Left ventricle myocardium inferior (tissue), 1 donor: ENCODE data around the gene KCNMA1. TPM values are rescaled to one million over a fixed set of nuclear protein-coding genes. Genes with fewer than 3 reads are reported as not detected.

ENCODE experiments used
- DNase-seq: peaks from one replicate; pipeline ENCODE4 v3.0.0-alpha.2; 2020
- H3K27ac ChIP-seq: fragments of 200-600 bp; replicated peaks from 2 replicates; pipeline ENCODE4 v1.8.0; 2021
- H3K27me3 ChIP-seq: fragments of 200-600 bp; 2 replicates; pipeline ENCODE4 v1.8.0; 2021; ENCODE audit warnings: low read depth
- H3K36me3 ChIP-seq: fragments of 200-600 bp; 2 replicates; pipeline ENCODE4 v1.8.0; 2021
- H3K4me1 ChIP-seq: fragments of 200-600 bp; 2 replicates; pipeline ENCODE4 v1.8.0; 2021
- H3K4me3 ChIP-seq: fragments of 200-600 bp; 2 replicates; pipeline ENCODE4 v1.8.0; 2021; ENCODE audit warnings: mild to moderate bottlenecking, moderate library complexity
- H3K9me3 ChIP-seq: fragments of 200-600 bp; replicated peaks from 2 replicates; pipeline ENCODE4 v1.8.0; 2021
- CTCF ChIP-seq: fragments of 200-600 bp; IDR thresholded peaks from 2 replicates; pipeline ENCODE4 v1.8.0; 2021; ENCODE audit warnings: antibody characterized with exemption, mild to moderate bottlenecking, borderline replicate concordance
- intact Hi-C: fragments of 100-400 bp; cut with micrococcal nuclease; formaldehyde crosslinking; loops from one replicate; pipeline ENCODE4 v1.11.0; 2022
- total RNA-seq: library from RNA; stranded (reverse); fragmentation: NEBNext Ultra II Directional; extraction: Animal tissue kit (Norgen Biotek cat#: 25700); gene quantifications from one replicate; pipeline ENCODE4 v1.2.1, GENCODE V29; 2021
- donor health status: DM: no; HTN: yes; CAD: no; lungs with severe emphysema.

Gene KCNMA1
- total RNA-seq, 1 donor from 2014 or later, result 1.8 TPM

GRCh38 chr10:77467422-77467963 lies 170.1 kb downstream of the KCNMA1 start:
- no peaks in the 10 kb centered on the region for H3K4me1 ChIP-seq
- H3K27me3 ChIP-seq, result peaks cover 3% of the 10 kb centered on the region
- no peak overlapping the region for H3K4me3 ChIP-seq
- intact Hi-C loops, result no loop called here
- DNase-seq, result no peak
- no peaks in the 10 kb centered on the region for H3K36me3 ChIP-seq
- no peaks in the 10 kb centered on the region for H3K9me3 ChIP-seq
- H3K27ac ChIP-seq, result no peak overlapping the region
- TF ChIP-seq CTCF, result no peak

- no peak overlapping the region for H3K4me3 ChIP-seq
- H3K9me3 ChIP-seq, result no peaks in the 10 kb centered on the region
- no peaks in the 10 kb centered on the region for H3K4me1 ChIP-seq
- no peak overlapping the region for H3K27ac ChIP-seq
- peaks cover 24% of the 10 kb centered on the region for H3K27me3 ChIP-seq
- H3K36me3 ChIP-seq, result no peaks in the 10 kb centered on the region
- intact Hi-C loops, result no loop called here
- DNase-seq, result no peak
- TF ChIP-seq CTCF, result no peak
Observed at GRCh38 chr10:77463967-77464745, 173.5 kb downstream of the KCNMA1 start.

GRCh38 chr10:77463499-77463898 lies 174.1 kb downstream of the KCNMA1 start:
- H3K4me1 ChIP-seq, result no peaks in the 10 kb centered on the region
- H3K9me3 ChIP-seq, result no peaks in the 10 kb centered on the region
- peaks cover 31% of the 10 kb centered on the region for H3K27me3 ChIP-seq
- no peak for TF ChIP-seq CTCF
- DNase-seq, result no peak
- no peak overlapping the region for H3K27ac ChIP-seq
- no peak overlapping the region for H3K4me3 ChIP-seq
- no peaks in the 10 kb centered on the region for H3K36me3 ChIP-seq
- intact Hi-C loops, result no loop called here

GRCh38 chr10:77461636-77462296 lies 175.8 kb downstream of the KCNMA1 start:
- no peaks in the 10 kb centered on the region for H3K4me1 ChIP-seq
- no peak overlapping the region for H3K27ac ChIP-seq
- H3K36me3 ChIP-seq, result no peaks in the 10 kb centered on the region
- H3K9me3 ChIP-seq, result no peaks in the 10 kb centered on the region
- TF ChIP-seq CTCF, result no peak
- intact Hi-C loops, result no loop called here
- DNase-seq, result no peak
- no peak overlapping the region for H3K4me3 ChIP-seq
- peaks cover 48% of the 10 kb centered on the region for H3K27me3 ChIP-seq

- TF ChIP-seq CTCF, result no peak
- no peak for DNase-seq
- Histone ChIP-seq H3K4me1 (no peaks in the 10 kb centered on the region), H3K4me3 (no peak overlapping the region), H3K27me3 (peaks cover 64% of the 10 kb centered on the region), H3K36me3 (no peaks in the 10 kb centered on the region), H3K9me3 (no peaks in the 10 kb centered on the region), H3K27ac (no peak overlapping the region)
- intact Hi-C loops, result no loop called here
Observed at GRCh38 chr10:77459905-77460304, 177.7 kb downstream of the KCNMA1 start.
